WTC11 (cell line): Measurements from ENCODE around the gene CDKN3.

ENCODE experiments used
- CREB1 ChIP-seq: sonication (generic); formaldehyde crosslinking; IDR thresholded peaks from 2 replicates; pipeline ENCODE4 v1.8.0; 2023; ENCODE audit warnings: mild to moderate bottlenecking, missing genetic modification reagents
- CTCF ChIP-seq: fragments of 200-600 bp; IDR thresholded peaks from 2 replicates; pipeline ENCODE4 v1.8.0; 2022; ENCODE audit warnings: antibody characterized with exemption
- E2F4 ChIP-seq: sonication (generic); formaldehyde crosslinking; IDR thresholded peaks from 2 replicates; pipeline ENCODE4 v1.8.1; 2022; ENCODE audit warnings: low read depth, mild to moderate bottlenecking, moderate library complexity, missing genetic modification reagents, borderline replicate concordance
- RELA ChIP-seq: sonication (generic); formaldehyde crosslinking; IDR thresholded peaks from 2 replicates; pipeline ENCODE4 v1.8.1; 2022; ENCODE audit warnings: missing genetic modification reagents, mild to moderate bottlenecking, borderline replicate concordance
- SOX15 ChIP-seq: fragments of 250-450 bp; sonication (Bioruptor Pico); IDR thresholded peaks from 2 replicates; pipeline ENCODE4 v1.9.0; 2021; ENCODE audit warnings: mild to moderate bottlenecking
- STAT6 ChIP-seq: sonication (generic); formaldehyde crosslinking; conservative IDR thresholded peaks from 2 replicates; pipeline ENCODE4 v1.8.1; 2023; ENCODE audit warnings: mild to moderate bottlenecking, low read depth, missing genetic modification reagents, moderate library complexity
- TP53 ChIP-seq: sonication (generic); formaldehyde crosslinking; IDR thresholded peaks from 2 replicates; pipeline ENCODE4 v1.8.1; 2023; ENCODE audit warnings: mild to moderate bottlenecking, missing genetic modification reagents
- TF ChIP-seq, protein P1 (sequence below): sonication (generic); formaldehyde crosslinking; IDR thresholded peaks from 2 replicates; pipeline ENCODE4 v1.8.0; 2022; ENCODE audit warnings: mild to moderate bottlenecking, missing genetic modification reagents
- TF ChIP-seq, protein P2 (sequence below): sonication (generic); formaldehyde crosslinking; IDR thresholded peaks from 2 replicates; pipeline ENCODE4 v1.8.1; 2022; ENCODE audit warnings: mild to moderate bottlenecking, missing genetic modification reagents, moderate library complexity, borderline replicate concordance
- TF ChIP-seq, protein P3 (sequence below): sonication (generic); formaldehyde crosslinking; IDR thresholded peaks from 2 replicates; pipeline ENCODE4 v1.8.1; 2023; ENCODE audit warnings: mild to moderate bottlenecking, moderate library complexity, missing genetic modification reagents

- TF ChIP-seq E2F4 (CRISPR knock-in tag) = no peak
- TF ChIP-seq, protein P1, sequence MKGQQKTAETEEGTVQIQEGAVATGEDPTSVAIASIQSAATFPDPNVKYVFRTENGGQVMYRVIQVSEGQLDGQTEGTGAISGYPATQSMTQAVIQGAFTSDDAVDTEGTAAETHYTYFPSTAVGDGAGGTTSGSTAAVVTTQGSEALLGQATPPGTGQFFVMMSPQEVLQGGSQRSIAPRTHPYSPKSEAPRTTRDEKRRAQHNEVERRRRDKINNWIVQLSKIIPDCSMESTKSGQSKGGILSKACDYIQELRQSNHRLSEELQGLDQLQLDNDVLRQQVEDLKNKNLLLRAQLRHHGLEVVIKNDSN (CRISPR knock-in tag) = no peak
- no peak for TF ChIP-seq CTCF
- TF ChIP-seq, protein P2, sequence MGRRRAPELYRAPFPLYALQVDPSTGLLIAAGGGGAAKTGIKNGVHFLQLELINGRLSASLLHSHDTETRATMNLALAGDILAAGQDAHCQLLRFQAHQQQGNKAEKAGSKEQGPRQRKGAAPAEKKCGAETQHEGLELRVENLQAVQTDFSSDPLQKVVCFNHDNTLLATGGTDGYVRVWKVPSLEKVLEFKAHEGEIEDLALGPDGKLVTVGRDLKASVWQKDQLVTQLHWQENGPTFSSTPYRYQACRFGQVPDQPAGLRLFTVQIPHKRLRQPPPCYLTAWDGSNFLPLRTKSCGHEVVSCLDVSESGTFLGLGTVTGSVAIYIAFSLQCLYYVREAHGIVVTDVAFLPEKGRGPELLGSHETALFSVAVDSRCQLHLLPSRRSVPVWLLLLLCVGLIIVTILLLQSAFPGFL = no peak
- TF ChIP-seq SOX15 (CRISPR knock-in tag) = no peak
- TF ChIP-seq TP53 = no peak
- TF ChIP-seq, protein P3, sequence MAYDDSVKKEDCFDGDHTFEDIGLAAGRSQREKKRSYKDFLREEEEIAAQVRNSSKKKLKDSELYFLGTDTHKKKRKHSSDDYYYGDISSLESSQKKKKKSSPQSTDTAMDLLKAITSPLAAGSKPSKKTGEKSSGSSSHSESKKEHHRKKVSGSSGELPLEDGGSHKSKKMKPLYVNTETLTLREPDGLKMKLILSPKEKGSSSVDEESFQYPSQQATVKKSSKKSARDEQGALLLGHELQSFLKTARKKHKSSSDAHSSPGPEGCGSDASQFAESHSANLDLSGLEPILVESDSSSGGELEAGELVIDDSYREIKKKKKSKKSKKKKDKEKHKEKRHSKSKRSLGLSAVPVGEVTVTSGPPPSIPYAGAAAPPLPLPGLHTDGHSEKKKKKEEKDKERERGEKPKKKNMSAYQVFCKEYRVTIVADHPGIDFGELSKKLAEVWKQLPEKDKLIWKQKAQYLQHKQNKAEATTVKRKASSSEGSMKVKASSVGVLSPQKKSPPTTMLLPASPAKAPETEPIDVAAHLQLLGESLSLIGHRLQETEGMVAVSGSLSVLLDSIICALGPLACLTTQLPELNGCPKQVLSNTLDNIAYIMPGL = no peak
- no peak for TF ChIP-seq CREB1 (CRISPR knock-in tag)
- no peak for TF ChIP-seq RELA
- TF ChIP-seq STAT6 (CRISPR knock-in tag) = no peak
Observed at GRCh38 chr14:54348923-54349620, 47.7 kb upstream of the CDKN3 start.
